ENCODE data around the gene MEIOC. TPM values are rescaled to one million over a fixed set of nuclear protein-coding genes. Genes with fewer than 3 reads are reported as not detected.
A peak's percentile ranks its signal among the peaks of the same experiment; 100 is the strongest.
"Not testable (repeated sequence)": the region's sequence is repeated elsewhere in the genome, so short reads cannot be mapped to it uniquely, and the experiment has no call there.

The MEIOC gene
- total RNA-seq, 1 experiment from 2014 or later = not detected

- Histone ChIP-seq H3F3A (ENCODE audit: low read length, unreplicated experiment) (no peaks in the 10 kb centered on the region), H3K27me3 (ENCODE audit: low read length) (no peaks in the 10 kb centered on the region), H3K27ac (ENCODE audit: low read length) (no peak overlapping the region), H3K79me2 (ENCODE audit: low read length) (no peaks in the 10 kb centered on the region), H3K4me1 (ENCODE audit: insufficient read depth, low read length) (0 out of 2 replicates have a peak, but pooled peaks cover 5% of the 10 kb centered on the region), H2AFZ (ENCODE audit: low read length) (no peak overlapping the region), H3K9ac (ENCODE audit: low read length) (no peak overlapping the region), H3K4me3 (ENCODE audit: low read length) (no peak overlapping the region), H4K20me1 (ENCODE audit: low read length) (no peaks in the 10 kb centered on the region), H3K36me3 (ENCODE audit: low read depth, low read length) (no peaks in the 10 kb centered on the region; the same call in 1 of the 2 replicates), H3K9me2 (replicated peaks; ENCODE audit: low read length) (no peaks in the 10 kb centered on the region), H3K9me3 (ENCODE audit: low read length) (no peaks in the 10 kb centered on the region), H3K4me2 (ENCODE audit: low read length) (no peak overlapping the region)
- CTCF ChIA-PET = no interaction called here
- BruUV-seq (replicated peaks) = no TSS peak
- POLR2A ChIA-PET (ENCODE audit: unreplicated experiment) = no interaction called here
- intact Hi-C loops (cut with micrococcal nuclease) = no loop called here
- TF ChIP-seq EZH2 (IDR thresholded peaks at IDR 0.05; ENCODE audit: low read length, unreplicated experiment) (no peak), EZH2phosphoT487 (IDR thresholded peaks at IDR 0.05; ENCODE audit: borderline replicate concordance, low read length) (no peak), CTCF (conservative IDR thresholded peaks at IDR 0.05; ENCODE audit: low read depth, low read length) (no peak)
- no peak for ATAC-seq
- no peak for DNase-seq
Measured at GRCh38 chr17:44673893-44674292, 17.6 kb downstream of the MEIOC start.

DNA sequence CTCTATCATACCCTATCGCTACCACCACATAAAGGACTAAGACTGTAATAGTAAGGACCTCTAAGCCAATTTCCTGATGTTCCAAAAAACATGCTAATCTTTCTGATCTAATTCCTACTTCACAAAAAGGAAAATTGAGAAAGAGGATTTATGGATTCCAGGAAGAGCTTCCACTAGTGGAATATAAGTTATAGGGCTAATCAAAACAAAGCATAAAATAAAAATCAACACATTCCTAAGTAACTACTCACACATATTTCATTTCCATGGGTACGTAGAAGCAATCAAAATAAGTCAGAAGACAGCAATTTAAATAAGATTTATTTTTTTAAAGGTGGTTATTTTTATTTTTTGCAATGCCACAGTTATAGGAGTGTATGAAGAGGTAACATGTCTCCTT is 20.9 kb downstream of the MEIOC start:
- no peaks in the 10 kb centered on the region for H3K9me2 ChIP-seq (replicated peaks; ENCODE audit: low read length)
- ChIA-PET POLR2A (ENCODE audit: unreplicated experiment) (interaction anchor here (0.6 kb wide), 1 partner anchor 141 kb away, joined by 3 read pairs; no protein-coding TSS in a partner anchor), CTCF (interaction anchor here (1.0 kb wide), 1 partner anchor 13 kb away, joined by 4 read pairs; the partner anchor contains the start of gene CCDC43)
- no peaks in the 10 kb centered on the region for H4K20me1 ChIP-seq (ENCODE audit: low read length)
- H3F3A ChIP-seq (ENCODE audit: low read length, unreplicated experiment) = no peaks in the 10 kb centered on the region
- no peak overlapping the region for H3K4me2 ChIP-seq (ENCODE audit: low read length)
- TF ChIP-seq EZH2phosphoT487 (IDR thresholded peaks at IDR 0.05; ENCODE audit: borderline replicate concordance, low read length) (no peak), EZH2 (IDR thresholded peaks at IDR 0.05; ENCODE audit: low read length, unreplicated experiment) (no peak), CTCF (conservative IDR thresholded peaks at IDR 0.05; ENCODE audit: low read depth, low read length) (no peak)
- no TSS peak for BruUV-seq (replicated peaks)
- no peaks in the 10 kb centered on the region for H3K9me3 ChIP-seq (ENCODE audit: low read length)
- H3K79me2 ChIP-seq (ENCODE audit: low read length) = no peaks in the 10 kb centered on the region
- H2AFZ ChIP-seq (ENCODE audit: low read length) = no peak overlapping the region
- peaks cover 11% of the 10 kb centered on the region; the same call in 1 of the 2 replicates for H3K36me3 ChIP-seq (ENCODE audit: low read depth, low read length)
- ATAC-seq (peak; percentile 67), DNase-seq (peak; percentile 18)
- intact Hi-C loops (cut with micrococcal nuclease) = no loop called here
- no peak overlapping the region for H3K9ac ChIP-seq (ENCODE audit: low read length)
- no peaks in the 10 kb centered on the region for H3K27me3 ChIP-seq (ENCODE audit: low read length)
- no peak overlapping the region for H3K27ac ChIP-seq (ENCODE audit: low read length)
- H3K4me3 ChIP-seq (ENCODE audit: low read length) = no peak overlapping the region
- H3K4me1 ChIP-seq (ENCODE audit: insufficient read depth, low read length) = 0 out of 2 replicates have a peak, but pooled peaks cover 5% of the 10 kb centered on the region

- H3F3A ChIP-seq (ENCODE audit: low read length, unreplicated experiment); H3K9me3 ChIP-seq (ENCODE audit: low read length); CTCF ChIA-PET; H4K20me1 ChIP-seq (ENCODE audit: low read length); H3K4me3 ChIP-seq (ENCODE audit: low read length); intact Hi-C loops (cut with micrococcal nuclease); H3K4me2 ChIP-seq (ENCODE audit: low read length); H3K27ac ChIP-seq (ENCODE audit: low read length); BruUV-seq (replicated peaks); DNase-seq; H3K9ac ChIP-seq (ENCODE audit: low read length); H2AFZ ChIP-seq (ENCODE audit: low read length); ATAC-seq; H3K27me3 ChIP-seq (ENCODE audit: low read length); H3K4me1 ChIP-seq (ENCODE audit: insufficient read depth, low read length); H3K9me2 ChIP-seq (replicated peaks; ENCODE audit: low read length): not testable (repeated sequence)
- Histone ChIP-seq H3K36me3 (ENCODE audit: low read depth, low read length) (peaks cover 31% of the 10 kb centered on the region; the same call in 1 of the 2 replicates), H3K79me2 (ENCODE audit: low read length) (peaks cover 36% of the 10 kb centered on the region)
- POLR2A ChIA-PET (ENCODE audit: unreplicated experiment) = interaction anchor here (0.6 kb wide), 1 partner anchor 240 kb away, joined by 3 read pairs; no protein-coding TSS in a partner anchor
Measured at GRCh38 chr17:44683303-44683702, 27.0 kb downstream of the MEIOC start.

Measured in PC-3 (cell line).